Amniotic epithelial cell (primary cell): Measurements from ENCODE around the gene GLI1.
"Not testable (repeated sequence)": the region's sequence is repeated elsewhere in the genome, so short reads cannot be mapped to it uniquely, and the experiment has no call there.

Source experiments
- DNase-seq: peaks from one replicate; pipeline ENCODE4 v3.0.0-alpha.2; 2010; ENCODE audit warnings: low read depth

The GLI1 gene

GRCh38 chr12:57476162-57476992 is 16.8 kb downstream of the GLI1 start:
- DNase-seq = no peak

GRCh38 chr12:57476993-57477709 is 17.6 kb downstream of the GLI1 start:
- DNase-seq = no peak

GRCh38 chr12:57477710-57478681 is 18.4 kb downstream of the GLI1 start:
- DNase-seq = peak; percentile 78

GRCh38 chr12:57479043-57479375 is 19.4 kb downstream of the GLI1 start:
- DNase-seq = no peak

GRCh38 chr12:57479376-57480115 is 20.0 kb downstream of the GLI1 start, which contains the start of gene ARHGAP9:
Gene ARHGAP9 (minus strand): TSS chr12:57479866. CDS start chr12:57479406, 460 bp downstream.
- DNase-seq = no peak

GRCh38 chr12:57481671-57482070 is 22.1 kb downstream of the GLI1 start:
- no peak for DNase-seq

- peak; percentile 73 for DNase-seq
These were observed 23.9 kb downstream of the GLI1 start for GRCh38 chr12:57483466-57483865.

GRCh38 chr12:57485695-57486094 is 26.1 kb downstream of the GLI1 start:
- DNase-seq = no peak

GRCh38 chr12:57487055-57487596 is 27.5 kb downstream of the GLI1 start:
- no peak for DNase-seq

GRCh38 chr12:57487597-57488401 is 28.2 kb downstream of the GLI1 start, which contains the start of gene MARS1:
Gene MARS1 (plus strand): TSS chr12:57488068. CDS start chr12:57488091, 23 bp downstream.
- peak; percentile 96 for DNase-seq

- DNase-seq = no peak
These were observed 29.0 kb downstream of the GLI1 start for GRCh38 chr12:57488402-57489156.

GRCh38 chr12:57489157-57489641 is 29.6 kb downstream of the GLI1 start:
- DNase-seq = peak; percentile 43

- no peak for DNase-seq
These were observed 30.5 kb downstream of the GLI1 start for GRCh38 chr12:57490126-57490525.

GRCh38 chr12:57491393-57492280 is 32.1 kb downstream of the GLI1 start:
- no peak for DNase-seq

- DNase-seq = not testable (repeated sequence)
These were observed 35.6 kb downstream of the GLI1 start for GRCh38 chr12:57495051-57495701.

- DNase-seq = no peak
These were observed 37.2 kb downstream of the GLI1 start for GRCh38 chr12:57496822-57497221.
